VCaP (cell line): ENCODE measurements around the gene GTF2H3.
A peak's percentile ranks its signal among the peaks of the same experiment; 100 is the strongest.

Source experiments
- H3K27ac ChIP-seq: fragments of 450-650 bp; 2 replicates; pipeline ENCODE4 v1.5.1; 2017
- TF ChIP-seq, protein P1 (sequence below): fragments of 450-650 bp; conservative IDR thresholded peaks from 2 replicates; pipeline ENCODE4 v1.5.1; 2017; ENCODE audit warnings: mild to moderate bottlenecking, moderate library complexity

GTF2H3 gene

DNA sequence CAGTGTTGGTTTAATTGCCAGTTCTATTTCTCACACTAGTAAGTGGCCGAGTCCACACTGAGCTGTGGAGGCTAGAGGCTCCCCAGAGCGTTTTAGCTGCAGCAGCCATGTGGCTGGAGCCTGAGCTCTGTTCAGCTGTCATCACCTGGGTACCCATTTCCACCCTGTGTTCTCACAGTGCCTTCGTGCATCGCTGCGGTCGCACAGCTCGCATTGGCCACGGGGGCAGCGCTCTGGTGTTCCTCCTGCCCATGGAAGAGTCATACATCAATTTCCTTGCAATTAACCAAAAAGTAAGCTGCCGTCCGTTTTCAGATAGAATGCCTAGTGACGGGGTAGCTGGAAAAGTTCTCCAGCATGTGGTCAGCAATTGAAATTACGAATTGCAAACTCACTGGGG lies 16.0 kb upstream of the GTF2H3 start:
- TF ChIP-seq, protein P1, sequence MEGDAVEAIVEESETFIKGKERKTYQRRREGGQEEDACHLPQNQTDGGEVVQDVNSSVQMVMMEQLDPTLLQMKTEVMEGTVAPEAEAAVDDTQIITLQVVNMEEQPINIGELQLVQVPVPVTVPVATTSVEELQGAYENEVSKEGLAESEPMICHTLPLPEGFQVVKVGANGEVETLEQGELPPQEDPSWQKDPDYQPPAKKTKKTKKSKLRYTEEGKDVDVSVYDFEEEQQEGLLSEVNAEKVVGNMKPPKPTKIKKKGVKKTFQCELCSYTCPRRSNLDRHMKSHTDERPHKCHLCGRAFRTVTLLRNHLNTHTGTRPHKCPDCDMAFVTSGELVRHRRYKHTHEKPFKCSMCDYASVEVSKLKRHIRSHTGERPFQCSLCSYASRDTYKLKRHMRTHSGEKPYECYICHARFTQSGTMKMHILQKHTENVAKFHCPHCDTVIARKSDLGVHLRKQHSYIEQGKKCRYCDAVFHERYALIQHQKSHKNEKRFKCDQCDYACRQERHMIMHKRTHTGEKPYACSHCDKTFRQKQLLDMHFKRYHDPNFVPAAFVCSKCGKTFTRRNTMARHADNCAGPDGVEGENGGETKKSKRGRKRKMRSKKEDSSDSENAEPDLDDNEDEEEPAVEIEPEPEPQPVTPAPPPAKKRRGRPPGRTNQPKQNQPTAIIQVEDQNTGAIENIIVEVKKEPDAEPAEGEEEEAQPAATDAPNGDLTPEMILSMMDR = no peak
- H3K27ac ChIP-seq = no peak overlapping the region

- TF ChIP-seq, protein P1 = no peak
- no peak overlapping the region for H3K27ac ChIP-seq
These were observed 12.5 kb upstream of the GTF2H3 start for GRCh38 chr12:123621101-123621500.

GRCh38 chr12:123621619-123622530 lies 11.8 kb upstream of the GTF2H3 start:
- no peak overlapping the region for H3K27ac ChIP-seq
- TF ChIP-seq, protein P1 = no peak

GRCh38 chr12:123634142-123634561 lies 523 bp downstream of the GTF2H3 start:
- TF ChIP-seq, protein P1 = no peak
- H3K27ac ChIP-seq = peak overlapping the region; percentile 87

DNA sequence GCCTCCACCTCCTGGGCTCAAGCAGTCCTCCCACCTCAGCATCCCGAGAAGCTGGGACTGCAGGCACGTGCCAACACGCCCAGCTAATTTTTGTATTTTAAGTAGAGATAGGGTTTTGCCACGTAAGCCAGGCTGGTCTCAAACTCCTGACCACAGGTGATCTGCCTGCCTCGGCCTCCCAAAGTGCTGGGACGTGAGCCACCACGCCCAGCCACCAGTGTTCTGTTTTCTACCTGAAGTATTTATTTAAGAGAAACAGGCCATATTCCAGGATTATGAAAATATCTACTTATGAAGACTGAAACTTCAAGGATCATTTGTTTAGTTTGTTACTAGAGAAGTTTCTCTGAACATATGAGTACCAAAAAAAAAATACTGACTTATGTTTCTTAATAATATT lies 10.3 kb downstream of the GTF2H3 start:
- H3K27ac ChIP-seq = no peak overlapping the region
- TF ChIP-seq, protein P1 = no peak

DNA sequence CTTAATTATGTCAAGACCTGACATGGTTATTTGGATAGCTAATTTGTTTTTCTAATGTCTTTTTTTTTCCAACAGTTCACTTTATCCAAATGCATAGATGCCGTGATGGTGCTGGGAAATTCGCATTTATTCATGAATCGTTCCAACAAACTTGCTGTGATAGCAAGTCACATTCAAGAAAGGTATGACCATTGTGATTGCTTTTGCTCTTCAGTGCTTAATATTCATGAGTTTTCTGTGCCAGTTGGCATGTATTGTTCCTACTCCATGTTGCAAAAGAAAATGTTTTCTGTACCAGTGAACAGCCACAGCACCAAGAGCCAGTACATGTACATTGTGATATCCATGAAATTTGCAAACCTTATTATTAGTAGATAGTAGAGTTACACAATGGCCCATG lies 11.8 kb downstream of the GTF2H3 start:
- TF ChIP-seq, protein P1 = no peak
- H3K27ac ChIP-seq = no peak overlapping the region

DNA sequence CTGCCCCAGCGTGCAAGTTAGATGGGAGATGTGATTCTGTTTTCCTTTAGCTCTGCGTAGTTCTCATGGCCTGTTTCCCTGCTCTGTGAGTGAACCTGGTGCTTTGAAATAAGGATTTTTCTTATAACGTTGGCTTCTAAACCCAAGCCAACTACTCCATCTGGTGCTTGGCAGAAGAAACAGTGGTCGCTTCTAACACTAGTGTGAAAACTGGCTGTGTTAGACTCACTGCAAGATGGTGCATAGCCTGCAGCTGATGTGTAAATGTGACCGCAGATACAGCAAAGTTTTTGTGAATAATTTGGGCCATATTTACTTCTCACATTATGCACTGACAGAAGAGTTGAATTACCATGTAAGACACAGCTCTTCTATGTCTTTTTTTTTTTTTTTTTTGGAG lies 12.2 kb downstream of the GTF2H3 start:
- no peak overlapping the region for H3K27ac ChIP-seq
- TF ChIP-seq, protein P1 = no peak
